ENCODE measurements around the gene JARID2.

- TF ChIP-seq CTCF (IDR thresholded peaks at IDR 0.05; ENCODE audit: low read length) (no peak), EZH2 (IDR thresholded peaks at IDR 0.05; ENCODE audit: borderline replicate concordance, low read length) (no peak)
Measured at GRCh38 chr6:15539722-15540270, 293.9 kb downstream of the JARID2 start.

Data from OCI-LY1 (cell line).